HG03066 (cell line): ENCODE measurements around the gene CFAP97D1.

Experiments
- ATAC-seq: cut with Tn5 transposase; IDR thresholded peaks from one replicate; pipeline ENCODE4 v1.9.1; 2021; ENCODE audit warnings: low read depth; ENCODE audit not compliant: unreplicated experiment

CFAP97D1 gene

GRCh38 chr17:43823350-43824084 is 43.3 kb downstream of the CFAP97D1 start:
- ATAC-seq = no peak

- ATAC-seq = no peak
Observed at GRCh38 chr17:43825567-43825966, 45.3 kb downstream of the CFAP97D1 start.

DNA sequence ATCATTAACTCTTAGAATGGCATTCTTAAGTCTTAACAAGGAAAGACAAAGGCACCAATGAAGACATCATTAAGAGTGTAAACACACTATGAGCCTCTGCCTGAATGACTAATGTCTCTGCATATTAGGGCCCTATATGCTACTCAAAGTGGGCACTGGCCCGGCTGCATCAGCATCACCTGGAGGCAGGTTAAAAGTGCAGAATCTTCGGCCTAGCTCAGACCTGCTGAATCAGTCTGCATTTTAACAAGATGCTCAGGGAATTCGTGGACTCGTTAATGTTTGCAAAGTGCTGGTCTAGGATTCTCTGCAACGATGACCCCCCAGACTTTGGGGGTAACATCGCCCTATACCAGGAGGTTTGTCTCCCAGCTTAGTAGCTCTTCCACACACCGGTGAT is 46.0 kb downstream of the CFAP97D1 start:
- ATAC-seq = no peak

DNA sequence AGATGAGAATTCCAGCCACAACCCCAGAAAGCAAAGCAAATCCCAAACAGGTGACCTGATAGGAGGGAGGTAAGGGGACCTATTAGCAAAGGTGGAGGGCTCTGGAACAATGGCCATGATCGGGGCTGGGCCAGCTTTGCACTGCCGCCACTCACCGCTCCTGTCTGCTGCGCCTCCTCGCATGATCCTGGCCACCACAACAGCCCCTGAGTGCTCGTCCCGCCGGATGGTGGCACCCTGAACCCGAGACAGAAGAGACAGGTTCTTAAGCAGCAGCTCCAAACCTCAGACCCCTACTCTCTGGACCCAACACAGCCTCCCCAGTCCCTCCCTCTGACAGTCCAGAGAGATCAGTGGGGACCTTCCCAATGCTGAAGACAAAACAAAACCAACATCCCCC is 47.4 kb downstream of the CFAP97D1 start:
- ATAC-seq = no peak

DNA sequence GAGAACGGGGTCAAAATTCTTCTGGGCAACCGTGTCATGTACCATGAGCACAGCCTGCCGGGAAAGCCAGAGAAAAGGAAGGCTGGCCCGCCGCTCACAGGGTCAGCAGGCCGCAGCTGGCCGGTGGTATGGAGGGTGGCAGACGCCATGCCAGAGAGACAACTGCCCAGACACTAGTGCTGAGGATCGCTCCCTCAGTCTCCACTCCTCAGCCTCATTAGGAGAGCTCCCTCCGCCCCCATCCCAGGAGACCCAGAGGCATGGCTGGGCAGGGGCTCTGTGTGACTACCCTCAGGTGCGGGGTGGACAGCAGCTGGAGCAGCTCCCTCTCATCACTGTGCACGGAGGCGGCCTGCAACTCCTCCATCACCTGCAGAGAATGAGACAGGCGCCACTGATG is 49.5 kb downstream of the CFAP97D1 start:
- no peak for ATAC-seq

- ATAC-seq = no peak
Observed at GRCh38 chr17:43830510-43831140, 50.4 kb downstream of the CFAP97D1 start.

DNA sequence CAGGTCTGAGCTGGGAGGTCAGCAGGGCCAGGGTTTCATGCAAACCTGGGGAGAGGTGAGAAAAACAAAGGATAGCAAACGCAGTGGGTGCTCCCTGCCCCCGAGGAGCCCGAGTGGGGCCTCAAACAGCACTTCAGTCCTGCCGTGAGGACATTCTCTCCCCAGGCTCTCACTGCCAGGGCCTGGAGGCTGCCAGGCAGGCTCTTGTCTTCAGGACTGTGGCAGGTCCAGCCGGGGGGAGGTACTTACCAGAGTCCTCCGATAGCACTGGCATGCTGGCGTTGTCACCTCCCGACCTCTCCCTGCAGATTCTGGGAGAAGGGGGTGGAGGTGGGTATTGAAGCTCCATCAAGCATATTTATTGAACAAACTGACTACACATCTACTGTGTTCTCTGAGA is 51.4 kb downstream of the CFAP97D1 start:
- no peak for ATAC-seq

GRCh38 chr17:43832168-43832975 is 52.1 kb downstream of the CFAP97D1 start:
- ATAC-seq = no peak

DNA sequence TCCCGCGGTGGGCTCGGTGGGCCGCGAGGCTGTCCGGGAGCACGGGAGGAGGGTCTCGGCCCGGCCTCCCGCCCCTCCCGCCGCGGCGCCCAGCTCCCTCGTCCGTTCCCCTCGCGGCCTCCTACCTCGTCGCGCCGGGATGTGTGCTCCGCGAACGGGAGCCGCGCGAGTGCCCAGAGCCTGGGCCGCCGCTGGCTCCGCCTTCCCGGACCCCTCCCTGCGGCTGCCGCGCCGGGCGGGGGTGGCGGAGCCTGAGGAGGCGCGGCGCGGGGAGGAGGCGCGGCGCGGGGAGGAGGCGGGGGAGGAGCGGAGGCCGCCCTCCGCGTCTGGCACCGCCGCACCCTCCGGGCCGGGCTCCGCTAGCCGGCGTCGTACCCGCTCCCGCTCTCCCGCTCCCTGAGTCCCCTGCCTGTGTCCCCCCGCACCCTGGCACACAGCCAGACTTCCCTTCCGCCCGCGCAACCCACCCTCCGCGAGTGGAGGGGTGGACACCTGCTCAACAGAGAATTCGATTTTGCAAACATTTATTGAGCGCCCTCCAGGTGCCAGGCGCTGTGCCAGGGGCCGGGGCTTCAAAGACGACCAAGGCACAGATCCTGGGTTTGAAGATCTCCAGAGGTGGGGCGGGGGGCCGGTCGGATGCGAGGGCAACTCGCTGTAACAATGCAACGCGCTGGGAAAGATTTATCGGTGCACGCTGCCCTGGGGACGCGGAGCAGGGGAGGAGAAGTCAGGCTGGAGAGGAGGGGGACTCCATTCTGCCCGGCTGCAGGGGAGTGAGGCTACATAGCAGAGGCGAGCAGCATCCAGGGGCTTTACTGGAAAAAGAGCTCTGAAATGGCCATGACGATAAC is 53.0 kb downstream of the CFAP97D1 start, which contains the start of gene MPP3:
TSS of gene MPP3 (minus strand) at position 171 of the 854 bp plus-strand sequence. CDS start 1,240 bp downstream, outside the sequence.
- no peak for ATAC-seq

DNA sequence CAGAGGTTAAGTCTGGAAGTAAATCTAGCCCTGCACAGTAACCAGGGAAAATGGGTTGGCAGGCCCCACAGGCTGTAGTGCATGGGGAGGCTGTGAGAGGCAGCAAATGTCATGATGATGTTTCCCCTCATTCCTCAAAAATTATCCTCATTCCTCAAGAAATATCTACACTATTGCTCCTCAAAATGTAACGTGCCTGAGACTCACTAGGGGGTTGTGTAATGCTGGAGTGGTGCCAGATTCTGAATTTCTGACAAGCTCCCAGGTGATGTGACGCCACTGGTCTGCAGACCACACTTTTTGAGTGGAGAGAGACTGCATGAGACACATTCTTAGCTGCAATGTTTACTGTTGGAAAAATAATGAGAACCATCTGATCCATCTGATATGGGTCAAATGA is 53.9 kb downstream of the CFAP97D1 start:
- ATAC-seq = no peak
